ENCODE measurements around the gene VAMP1.

GRCh38 chr12:6508087-6508486 lies 37.6 kb upstream of the VAMP1 start:
- TF ChIP-seq EZH2phosphoT487 (IDR thresholded peaks at IDR 0.05; ENCODE audit: unreplicated experiment): no peak
- no peak for TF ChIP-seq CTCF (conservative IDR thresholded peaks at IDR 0.05; ENCODE audit: low read depth in 2 of 2)
- TF ChIP-seq ZNF331 (CRISPR knock-in tag; IDR thresholded peaks at IDR 0.05; ENCODE audit: low read depth): no peak
- TF ChIP-seq ZNF114 (CRISPR knock-in tag; IDR thresholded peaks at IDR 0.05): no peak
- TF ChIP-seq POLR2AphosphoS5 (IDR thresholded peaks at IDR 0.05; ENCODE audit: low read depth): no peak

Data from GM23338 (cell line).